Activated CD8-positive, alpha-beta memory T cell treated with anti-CD3 and anti-CD28 coated beads for 4 hours (primary cell): ENCODE data around the gene SLC34A3.
A peak's percentile ranks its signal among the peaks of the same experiment; 100 is the strongest.

Experiments used
- DNase-seq, 2 donors: peaks; one replicate each; pipeline ENCODE4 v3.0.0-alpha.2; 2020; ENCODE audit warnings: low read depth in 2 of 2

Gene SLC34A3

DNA sequence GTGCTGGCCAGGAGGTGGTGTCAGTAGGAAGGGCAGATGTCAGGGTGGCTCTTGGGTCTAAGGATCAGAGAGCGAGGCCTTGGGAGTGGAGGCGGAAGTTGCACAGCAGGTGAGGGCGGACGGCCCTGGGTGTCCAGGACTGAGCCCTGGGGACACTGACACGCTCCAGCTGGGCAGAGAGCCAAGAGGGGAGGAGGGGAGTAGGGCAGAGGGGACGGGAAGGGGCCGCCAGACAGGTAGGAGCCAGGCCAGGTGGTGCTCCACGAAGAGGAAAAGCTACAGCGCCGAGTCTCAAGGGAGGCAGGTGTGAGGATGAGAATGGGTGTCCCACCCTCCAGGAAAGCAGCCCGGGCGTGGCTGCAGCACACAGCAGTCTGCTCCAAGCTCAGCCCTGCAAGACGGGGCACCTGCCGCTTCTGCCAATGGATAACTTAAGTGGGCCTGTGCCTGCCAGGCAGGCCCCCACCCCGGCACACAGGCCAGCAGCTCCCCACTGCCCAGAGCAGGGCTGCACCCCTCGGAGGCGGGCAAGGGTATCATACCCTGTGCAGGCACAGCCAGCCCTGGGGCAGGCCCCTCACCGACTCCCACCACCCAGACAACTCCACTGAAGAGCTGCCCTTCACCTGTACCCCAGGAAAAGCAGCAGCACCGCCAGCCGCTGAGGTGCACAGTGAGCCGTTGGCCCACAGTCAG lies 35.0 kb upstream of the SLC34A3 start:
- no peak for DNase-seq

DNA sequence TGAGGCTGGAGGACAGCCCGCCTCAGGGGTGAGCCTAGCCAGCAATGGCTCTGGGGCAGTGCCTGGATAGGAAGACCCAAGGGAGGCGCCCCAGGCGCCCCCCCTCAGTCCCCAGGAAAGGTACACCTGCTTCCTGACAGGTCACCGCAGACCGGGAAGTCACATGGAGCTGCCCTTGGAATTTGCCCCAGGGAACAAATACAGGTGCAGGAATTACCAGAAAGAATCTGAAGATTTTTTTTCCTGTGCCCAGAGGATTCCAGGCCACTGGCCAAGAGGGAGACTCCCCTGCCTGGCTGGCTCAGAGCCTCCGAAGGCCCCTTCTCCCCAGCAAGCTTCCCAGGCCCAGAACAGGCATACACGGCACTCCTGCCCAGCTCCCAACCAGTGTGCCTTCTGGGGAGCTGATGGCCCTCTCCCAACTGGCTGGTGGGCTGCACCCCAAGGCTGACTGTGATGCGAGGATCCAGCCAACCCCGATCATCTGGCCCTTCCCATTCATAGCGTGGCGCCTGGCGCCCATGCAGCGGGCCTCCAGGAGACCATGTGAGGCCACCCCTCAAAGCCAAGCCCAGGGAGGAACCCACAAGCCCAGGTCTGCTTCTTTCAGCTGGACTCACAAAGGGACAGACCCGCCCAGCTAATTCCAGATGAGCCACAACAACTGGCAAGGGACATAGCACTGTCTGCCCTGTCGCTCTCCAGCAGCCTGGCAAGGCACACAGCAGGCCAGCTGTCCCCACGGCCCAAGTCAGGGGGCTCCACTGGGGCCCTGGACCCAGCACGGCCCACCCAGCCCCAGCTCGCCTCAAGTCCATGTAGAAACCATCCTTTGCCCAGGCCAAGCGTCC lies 32.4 kb upstream of the SLC34A3 start:
- DNase-seq = no peak

DNA sequence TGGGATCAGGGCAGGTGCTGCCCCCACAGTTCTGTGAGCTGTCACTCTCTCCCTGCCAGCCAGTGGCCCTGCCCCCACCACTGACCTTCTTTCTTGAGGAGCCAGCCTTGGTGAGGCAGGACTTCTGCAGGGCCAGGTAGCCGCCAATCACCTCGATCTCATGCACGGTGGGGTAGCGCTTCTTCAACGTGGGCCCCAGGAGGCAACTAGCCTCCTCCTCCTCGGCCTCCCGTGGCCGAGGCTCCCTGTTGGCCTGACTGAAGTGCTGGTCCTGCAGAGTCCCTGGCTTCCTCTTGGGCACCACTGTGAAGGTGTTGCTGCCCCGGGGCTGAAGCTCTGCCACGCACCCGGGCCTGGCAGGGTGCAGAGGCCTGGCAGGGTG lies 31.8 kb upstream of the SLC34A3 start:
- DNase-seq = no peak

DNA sequence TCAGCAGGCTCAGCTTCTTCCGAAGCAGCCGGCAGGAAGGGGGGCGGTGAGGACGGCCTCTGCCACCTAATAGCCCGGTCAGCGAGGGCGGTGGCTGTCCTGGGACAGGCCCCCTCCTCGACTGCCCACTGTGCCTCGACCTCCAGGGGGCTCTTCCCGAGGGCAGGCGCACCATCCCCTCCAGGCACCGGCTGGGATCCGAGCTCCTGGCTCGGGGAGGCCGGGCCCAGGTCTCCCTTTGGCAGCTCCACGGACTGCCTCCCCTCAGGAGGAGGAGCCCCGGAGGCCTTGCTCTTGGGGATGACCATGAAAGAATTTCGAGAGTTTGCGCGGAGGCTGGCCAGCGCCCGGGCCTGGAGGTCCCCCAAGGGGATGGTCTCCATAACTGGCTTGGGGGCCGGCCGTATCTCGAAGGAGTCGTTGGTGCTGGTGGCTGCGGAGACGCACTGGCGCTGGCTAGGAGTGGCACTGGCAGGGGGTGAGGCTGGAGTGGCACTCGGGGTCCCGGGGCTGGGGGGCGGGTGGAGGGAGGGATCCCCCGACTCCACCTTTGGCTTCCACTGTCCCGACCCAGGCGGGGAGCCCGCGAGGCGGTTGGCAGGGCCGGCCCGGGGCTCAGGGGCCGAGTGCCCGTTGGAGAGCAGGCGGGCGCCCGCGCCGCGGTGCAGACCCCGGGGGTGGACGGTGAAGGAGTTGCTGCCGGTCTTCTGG lies 31.1 kb upstream of the SLC34A3 start:
- no peak for DNase-seq

DNA sequence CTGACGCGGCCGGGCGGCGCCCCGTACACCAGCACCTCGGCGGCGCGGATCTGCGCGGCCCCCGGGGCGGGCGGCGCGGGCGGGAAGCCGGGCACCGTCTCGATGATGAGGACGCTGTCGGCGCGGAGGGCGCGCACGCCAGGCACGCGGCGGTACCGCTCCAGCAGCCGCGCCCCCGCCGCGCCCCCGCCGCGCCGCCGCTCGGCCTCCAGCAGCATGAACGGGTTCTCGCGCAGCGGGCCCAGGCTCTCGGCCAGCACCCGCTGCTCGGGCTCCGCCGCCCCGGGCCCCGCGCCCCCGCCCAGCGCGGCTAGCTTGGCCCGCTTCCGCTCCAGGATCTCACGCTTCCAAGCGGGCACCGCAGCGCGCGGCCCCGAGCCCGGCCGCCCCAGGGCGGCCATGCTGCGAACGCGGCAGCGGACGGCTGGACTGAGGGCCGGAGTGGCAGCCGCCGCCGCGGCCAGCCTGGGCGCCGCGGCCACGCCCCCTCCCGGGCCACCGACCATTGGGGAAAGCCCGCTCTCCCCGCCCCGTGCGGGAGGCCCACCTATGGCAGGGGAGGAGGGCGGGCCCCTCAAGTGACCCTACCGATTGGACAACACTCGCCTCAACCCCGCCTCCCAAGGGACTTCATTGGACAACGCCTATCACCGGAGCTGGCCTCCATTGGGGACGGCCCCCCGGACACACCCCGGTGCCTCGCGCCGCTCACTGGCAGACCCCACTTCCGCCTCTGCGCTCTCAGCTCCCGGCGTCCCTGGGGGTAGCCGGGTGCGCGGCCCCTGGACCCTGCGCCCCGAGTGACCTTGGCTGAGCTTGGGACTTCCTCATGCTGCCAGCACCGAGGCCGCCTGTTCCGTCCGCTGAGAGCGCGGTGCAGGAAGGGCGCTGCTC lies 30.1 kb upstream of the SLC34A3 start, which contains the start of gene TPRN:
TPRN (minus strand) TSS at position 431 of the 894 bp plus-strand sequence; CDS start at position 401, 30 bp downstream.
- peak; percentile 97 to 98 for DNase-seq

DNA sequence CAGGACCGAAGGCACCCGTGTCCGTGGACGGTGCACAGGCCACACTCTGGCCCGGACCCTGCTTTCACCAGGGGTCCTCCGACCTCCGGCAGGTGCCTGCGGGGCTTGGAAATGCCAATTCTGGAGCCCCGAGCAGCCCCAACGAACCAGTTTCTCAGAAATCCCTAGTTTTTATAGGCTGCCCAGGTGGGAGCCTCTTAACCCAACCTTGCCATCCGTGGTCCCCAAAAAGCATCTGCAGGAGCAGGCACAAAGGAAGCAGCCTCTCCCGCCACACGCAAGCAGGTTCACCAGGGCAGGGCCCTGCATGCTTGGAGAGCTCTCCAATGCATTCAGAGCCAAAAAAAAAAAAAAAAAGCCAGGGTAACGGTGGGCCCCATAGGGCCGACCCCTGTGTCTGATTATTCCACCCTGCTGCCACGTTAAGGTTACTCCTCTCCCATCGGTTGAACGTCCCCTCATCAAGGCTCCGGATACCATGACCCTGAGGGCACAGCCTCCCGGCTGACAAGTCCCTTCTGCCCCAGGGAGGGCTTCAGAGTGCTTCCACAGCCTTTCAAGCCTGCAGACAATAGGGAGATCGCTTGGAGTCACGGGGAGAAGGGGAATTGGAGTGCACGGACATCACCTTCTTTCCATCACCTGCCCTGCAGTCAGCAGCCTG lies 29.4 kb upstream of the SLC34A3 start:
- DNase-seq = no peak

DNA sequence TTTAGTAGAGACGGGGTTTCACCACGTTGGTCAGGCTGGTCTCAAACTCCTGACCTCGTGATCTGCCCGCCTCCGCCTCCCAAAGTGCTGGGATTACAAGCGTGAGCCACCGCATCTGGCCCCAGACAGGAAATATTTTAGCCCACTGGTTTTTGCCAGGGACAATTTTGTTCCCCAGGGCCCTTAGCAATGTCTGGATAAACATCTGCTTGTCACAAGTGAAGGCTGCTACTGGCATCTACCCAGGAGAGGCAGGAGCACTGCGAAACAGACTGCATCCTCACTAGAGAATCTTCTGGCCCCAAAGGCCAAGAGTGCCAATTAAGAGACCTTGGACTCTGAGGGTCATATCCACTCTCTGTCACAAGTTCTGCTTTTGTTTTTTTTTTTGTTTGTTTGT lies 27.7 kb upstream of the SLC34A3 start:
- no peak for DNase-seq

DNA sequence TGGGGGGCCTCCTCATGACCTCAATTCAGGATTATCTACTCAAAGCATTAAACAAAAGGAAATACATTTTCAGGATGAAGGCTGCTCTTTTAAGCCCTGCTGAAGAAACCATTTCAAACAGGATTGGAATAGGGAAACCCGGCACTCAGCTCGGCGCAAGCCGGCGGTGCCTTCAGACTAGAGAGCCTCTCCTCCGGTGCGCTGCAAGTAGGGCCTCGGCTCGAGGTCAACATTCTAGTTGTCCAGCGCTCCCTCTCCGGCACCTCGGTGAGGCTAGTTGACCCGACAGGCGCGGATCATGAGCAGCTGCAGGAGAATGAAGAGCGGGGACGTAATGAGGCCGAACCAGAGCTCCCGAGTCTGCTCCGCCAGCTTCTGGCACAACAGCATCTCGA lies 26.0 kb upstream of the SLC34A3 start:
- DNase-seq = no peak

DNA sequence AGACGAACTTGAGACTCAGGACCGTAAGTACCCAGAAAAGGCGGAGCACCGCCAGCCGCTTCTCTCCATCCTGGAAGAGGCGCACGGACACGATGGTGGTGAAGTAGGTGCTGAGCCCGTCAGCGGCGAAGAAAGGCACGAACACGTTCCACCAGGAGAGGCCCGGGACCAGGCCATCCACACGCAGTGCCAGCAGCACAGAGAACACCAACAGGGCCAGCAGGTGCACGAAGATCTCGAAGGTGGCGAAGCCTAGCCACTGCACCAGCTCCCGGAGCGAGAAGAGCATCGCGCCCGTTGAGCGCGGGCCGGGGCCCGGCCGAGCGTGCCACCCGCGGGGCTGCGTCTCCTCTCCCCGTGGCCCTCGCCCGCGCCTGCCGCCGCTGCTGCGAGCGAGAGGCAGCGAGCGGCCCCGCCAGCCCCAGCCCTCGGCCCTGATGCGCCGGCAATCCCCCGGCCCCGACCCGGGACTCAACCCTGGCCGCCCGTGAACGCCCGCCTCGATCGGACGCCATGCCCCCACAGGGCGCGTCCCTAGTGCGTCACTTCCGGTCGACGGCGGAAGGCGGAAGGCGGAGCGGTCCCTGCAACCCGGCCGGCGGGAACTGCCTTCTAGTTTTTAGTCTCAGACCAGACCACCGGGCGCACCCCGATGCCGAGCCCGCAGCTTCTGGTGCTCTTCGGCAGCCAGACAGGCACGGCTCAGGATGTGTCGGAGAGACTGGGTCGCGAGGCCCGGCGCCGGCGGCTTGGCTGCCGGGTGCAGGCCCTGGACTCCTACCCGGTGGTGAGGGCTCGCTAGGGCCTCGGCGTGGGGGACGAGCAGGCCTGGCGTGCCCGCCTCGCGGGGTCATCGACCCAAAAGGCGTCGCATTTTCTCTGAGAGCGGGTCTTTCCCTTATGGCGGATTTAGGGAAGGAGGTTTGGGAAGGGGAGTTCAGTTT lies 25.3 kb upstream of the SLC34A3 start, which contains the start of the genes NDOR1 and TMEM203:
NDOR1 (plus strand) TSS at position 575 of the 944 bp plus-strand sequence; CDS start at position 653, 78 bp downstream.
TMEM203 (minus strand) TSS at position 523 of the 944 bp plus-strand sequence; CDS start at position 289, 234 bp downstream.
- DNase-seq = peak; percentile 87

DNA sequence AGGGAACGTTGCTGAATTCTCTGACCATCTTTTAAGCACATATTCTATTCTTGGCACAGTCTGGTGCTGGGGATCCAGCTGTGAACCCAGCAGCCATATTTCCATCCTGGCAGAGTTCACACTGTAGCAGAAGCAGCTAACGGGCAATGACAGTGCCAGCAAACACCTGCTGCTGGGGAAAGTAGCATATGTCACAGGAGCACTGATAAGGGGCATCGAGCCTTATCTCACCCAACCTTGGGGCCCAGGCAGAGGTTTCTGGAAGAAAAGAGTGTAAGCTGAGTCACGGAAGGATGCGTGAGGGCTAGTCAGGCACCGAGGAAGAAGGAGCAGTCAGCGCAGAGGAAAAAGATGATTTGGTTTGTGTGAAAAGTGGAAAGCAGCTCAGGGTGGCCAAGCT lies 24.1 kb upstream of the SLC34A3 start:
- no peak for DNase-seq

DNA sequence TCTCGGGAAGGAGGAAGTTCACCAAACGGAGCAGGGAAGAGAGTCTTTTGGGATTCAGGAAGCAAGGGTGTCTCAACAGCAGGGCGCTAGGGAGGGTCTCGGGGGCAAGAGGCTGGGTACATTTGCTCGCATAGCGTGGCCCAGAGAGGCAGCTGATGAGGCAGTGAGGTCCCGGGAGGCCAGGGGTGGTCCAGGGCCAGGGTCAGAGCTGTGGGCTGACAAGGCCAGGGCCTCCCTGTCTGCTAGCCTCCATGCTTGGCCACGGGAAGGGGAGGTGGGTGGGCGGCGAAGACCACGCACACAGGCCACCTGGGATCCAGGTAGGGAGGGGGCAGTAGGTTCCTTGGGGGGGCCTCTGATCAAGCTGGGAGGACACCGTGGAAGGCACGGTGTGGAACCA lies 19.2 kb upstream of the SLC34A3 start:
- no peak for DNase-seq

DNA sequence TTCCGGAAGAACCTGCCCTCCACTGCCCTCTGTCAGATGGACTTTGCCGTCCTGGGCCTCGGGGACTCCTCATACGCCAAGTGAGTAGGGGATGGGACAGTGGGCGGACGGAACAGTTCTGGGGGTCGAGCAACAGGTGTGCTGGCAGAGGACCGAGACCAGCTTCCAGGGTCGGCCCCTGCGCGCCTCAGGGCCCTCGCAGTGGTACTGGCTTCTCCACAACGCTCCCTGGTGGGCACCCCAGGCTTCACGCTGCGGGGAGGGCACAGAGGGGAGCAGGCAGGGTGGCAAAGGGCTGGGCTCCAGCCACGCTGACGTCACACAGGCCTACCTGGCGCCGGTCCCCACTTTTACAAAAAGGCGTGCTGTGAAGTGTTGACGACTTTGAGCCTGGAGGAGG lies 18.2 kb upstream of the SLC34A3 start:
- no peak for DNase-seq

DNA sequence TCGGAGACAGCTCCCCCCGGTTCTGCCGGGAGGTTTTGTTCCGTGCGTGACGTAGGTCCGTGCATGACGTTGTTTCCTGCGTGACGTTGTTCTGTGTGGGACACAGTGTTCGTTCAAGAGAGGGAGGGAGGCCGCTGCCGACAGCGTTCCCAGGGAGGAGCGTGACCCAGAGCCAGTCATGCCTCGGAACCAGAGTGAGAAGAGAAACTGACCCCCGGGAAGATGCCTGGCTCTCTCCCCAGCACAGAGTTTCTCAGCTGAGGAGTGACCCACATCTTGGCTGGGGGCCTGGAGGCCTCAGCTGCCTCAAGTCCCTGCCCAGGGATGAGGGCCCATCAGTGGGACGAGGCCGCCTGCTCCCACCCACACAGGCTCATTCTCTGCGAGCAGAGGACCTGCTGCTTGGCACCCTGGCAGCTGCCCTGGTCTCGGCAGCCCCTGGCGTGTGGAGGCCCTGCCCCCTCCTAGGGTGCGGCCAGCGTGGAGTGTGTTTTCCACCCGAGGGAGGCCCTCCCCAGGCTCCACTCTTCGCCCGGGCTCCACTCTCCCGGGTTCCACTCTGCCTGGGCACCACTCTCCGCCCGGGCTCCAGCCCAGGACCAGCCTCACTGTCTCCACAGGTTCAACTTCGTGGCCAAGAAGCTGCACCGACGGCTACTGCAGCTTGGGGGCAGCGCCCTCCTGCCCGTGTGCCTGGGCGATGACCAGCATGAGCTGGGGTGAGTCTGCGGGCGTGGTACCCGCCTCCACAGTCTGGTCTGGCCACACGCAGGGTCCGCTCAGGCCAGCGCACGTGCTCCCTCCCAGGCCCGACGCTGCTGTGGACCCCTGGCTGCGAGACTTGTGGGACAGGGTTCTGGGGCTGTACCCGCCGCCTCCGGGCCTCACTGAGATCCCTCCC lies 17.3 kb upstream of the SLC34A3 start:
- no peak for DNase-seq

DNA sequence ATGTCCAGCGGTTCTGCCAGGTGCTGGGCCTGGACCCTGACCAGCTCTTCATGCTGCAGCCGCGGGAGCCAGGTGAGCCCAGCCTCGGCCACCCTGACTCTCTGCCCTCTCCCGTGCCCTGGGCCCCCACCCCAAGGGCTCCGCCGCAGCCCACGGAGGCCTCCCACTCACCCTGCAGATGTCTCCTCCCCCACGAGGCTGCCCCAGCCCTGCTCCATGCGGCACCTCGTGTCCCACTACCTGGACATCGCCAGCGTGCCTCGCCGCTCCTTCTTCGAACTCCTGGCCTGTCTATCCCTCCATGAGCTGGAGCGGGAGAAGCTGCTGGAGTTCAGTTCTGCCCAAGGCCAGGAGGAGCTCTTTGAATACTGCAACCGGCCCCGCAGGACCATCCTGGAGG lies 16.1 kb upstream of the SLC34A3 start:
- no peak for DNase-seq

DNA sequence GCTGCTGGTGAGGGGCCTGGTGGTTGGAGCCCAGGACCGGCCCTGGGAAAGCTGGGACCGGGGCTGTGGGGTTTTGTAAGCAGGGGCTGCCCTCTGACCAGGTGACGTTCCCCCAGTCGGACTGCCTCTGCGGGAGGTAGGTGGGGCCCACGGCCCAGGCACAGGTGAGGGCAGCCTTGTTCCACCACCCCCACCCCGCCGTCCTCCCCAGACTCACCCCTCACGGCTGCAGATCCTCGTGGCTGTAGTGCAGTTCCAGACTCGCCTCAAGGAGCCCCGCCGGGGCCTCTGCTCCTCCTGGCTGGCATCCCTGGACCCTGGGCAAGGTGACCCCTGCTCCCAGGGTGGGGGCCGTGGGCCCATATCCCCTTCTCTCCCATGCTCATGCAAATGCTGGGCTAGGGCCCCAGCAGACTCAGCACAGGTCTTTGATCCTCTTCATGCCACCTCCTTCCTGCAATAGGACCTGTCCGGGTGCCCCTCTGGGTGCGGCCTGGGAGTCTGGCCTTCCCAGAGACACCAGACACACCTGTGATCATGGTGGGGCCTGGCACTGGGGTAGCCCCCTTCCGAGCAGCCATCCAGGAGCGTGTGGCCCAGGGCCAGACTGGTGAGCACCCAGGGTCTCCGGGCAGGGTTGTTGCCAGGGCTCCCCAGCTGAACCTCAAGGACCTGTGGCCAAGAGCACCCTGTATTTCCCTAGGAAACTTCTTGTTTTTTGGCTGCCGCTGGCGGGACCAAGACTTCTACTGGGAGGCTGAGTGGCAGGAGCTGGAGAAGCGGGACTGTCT lies 15.3 kb upstream of the SLC34A3 start:
- DNase-seq = no peak

DNA sequence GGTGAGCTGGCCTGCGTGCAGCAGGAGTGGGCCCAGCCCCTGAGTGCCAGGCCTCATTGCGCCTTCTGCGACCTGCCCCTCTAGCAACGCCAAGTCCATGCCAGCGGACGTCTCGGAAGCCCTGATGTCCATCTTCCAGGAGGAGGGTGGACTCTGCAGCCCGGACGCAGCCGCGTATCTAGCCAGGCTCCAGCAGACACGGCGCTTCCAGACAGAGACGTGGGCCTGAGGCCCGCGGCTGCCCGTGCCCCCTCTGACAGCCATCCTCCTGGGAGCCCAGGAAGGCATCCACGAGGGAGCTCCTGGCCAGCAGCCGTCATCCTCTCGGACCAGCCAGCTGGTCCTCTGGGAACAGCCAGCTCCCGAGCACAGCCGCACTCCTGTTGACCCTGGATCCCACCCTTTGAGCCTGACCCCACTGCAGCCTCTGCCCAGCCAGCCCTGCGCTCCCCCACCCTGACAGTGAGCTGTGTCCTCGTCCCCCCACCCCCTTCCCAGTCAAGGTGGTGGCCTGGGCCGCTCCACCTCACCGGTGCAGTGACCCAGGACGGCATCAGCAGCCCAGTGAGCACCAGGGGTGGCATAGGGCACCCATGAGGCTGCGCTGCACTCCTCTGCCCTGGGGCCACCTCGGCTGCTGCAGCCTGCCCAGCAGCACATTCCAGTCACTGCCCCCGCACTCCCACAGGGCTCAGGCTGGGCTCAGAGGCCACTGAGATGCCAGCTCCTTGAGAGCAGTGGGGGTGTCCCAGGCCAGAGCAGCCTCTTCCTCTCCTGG lies 14.3 kb upstream of the SLC34A3 start:
- DNase-seq = no peak
